GM03348 (cell line): ENCODE data around the gene RNPEPL1.

Experiments used
- DNase-seq: peaks from one replicate; pipeline ENCODE4 v3.0.0; 2012; ENCODE audit warnings: low spot score

The RNPEPL1 gene

GRCh38 chr2:240626531-240627300 is 58.4 kb downstream of the RNPEPL1 start:
- no peak for DNase-seq

- no peak for DNase-seq
These were observed 59.6 kb downstream of the RNPEPL1 start for GRCh38 chr2:240627736-240628506.

DNA sequence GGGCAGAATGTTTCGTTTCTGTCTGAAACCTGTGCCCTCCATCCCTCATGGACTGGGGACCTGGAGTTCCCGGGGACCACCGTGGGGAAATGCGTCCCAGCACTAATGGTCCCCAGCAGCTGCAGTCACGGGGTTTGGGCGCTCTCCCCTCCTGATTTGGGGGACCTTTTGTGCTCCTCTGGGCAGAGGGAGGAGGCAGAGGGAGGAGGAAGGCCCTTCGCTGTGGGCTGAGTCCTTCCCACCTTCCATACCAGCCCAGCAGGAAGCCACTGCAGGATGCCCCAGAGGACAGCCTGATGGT is 60.2 kb downstream of the RNPEPL1 start:
- no peak for DNase-seq

- DNase-seq = no peak
These were observed 60.7 kb downstream of the RNPEPL1 start for GRCh38 chr2:240628808-240629618.

DNA sequence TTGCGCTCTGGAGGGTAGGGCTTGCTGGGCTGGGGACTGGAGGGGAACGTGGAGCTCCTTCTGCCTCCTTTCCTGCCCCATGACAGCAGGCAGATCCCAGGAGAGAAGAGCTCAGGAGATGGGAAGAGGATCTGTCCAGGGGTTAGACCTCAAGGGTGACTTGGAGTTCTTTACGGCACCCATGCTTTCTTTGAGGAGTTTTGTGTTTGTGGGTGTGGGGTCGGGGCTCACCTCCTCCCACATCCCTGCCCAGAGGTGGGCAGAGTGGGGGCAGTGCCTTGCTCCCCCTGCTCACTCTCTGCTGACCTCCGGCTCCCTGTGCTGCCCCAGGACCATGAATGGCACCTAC is 61.3 kb downstream of the RNPEPL1 start:
- no peak for DNase-seq

GRCh38 chr2:240629968-240630770 is 61.9 kb downstream of the RNPEPL1 start:
- DNase-seq = no peak
